Activated CD4-positive, alpha-beta T cell treated with anti-CD3 and anti-CD28 coated beads, Interleukin-2, Interleukin-4, amounts not matched to agents 100 ng/mL and 50 ng/mL, durations not matched to agents 16 hours and 8 hours (primary cell): ENCODE measurements around the gene TUBG1.
"Not testable (repeated sequence)": the region's sequence is repeated elsewhere in the genome, so short reads cannot be mapped to it uniquely, and the experiment has no call there.

Experiments
- DNase-seq: peaks from one replicate; pipeline ENCODE4 v3.0.0-alpha.2; 2020; ENCODE audit warnings: low spot score

The TUBG1 gene

DNA sequence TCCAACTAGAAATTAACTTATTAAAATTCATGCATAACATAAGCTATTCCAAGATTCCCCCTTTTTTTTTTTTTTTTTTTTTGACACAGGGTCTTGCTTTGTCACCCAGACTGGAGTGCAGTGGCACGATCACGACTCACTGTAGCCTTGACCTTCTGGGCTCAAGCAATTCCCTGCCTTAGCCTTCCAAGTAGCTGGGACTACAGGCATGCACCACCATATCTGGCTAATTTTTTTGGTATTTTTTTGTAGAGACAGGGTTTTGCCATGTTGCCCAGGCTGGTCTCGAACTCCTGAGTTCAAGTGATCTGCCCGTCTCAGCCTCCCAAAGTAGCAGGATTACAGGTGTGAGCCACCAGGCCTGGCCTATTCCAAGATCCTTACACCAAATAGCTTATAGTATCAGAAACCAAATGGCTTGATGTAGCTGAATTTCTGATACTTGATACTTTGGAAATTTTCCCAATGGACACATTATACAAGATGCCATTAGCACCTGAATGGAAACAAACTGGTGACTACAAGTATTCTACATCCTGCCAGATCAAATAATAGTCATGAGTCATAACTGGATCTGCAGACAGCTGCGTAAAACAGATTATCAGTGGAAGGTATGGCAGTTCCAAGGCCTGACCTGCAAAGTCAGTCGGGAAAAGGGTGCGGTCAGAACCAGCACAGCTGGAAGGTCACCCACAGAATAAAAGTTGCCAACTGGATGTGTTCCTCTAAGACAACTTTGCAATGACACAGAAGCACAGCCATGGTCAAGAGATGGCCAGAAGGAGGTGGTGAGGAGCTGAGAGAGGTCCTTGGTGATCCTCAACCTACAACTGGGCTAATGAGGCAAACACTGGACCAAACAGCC is 14.5 kb downstream of the TUBG1 start:
- DNase-seq: peak; percentile 15

DNA sequence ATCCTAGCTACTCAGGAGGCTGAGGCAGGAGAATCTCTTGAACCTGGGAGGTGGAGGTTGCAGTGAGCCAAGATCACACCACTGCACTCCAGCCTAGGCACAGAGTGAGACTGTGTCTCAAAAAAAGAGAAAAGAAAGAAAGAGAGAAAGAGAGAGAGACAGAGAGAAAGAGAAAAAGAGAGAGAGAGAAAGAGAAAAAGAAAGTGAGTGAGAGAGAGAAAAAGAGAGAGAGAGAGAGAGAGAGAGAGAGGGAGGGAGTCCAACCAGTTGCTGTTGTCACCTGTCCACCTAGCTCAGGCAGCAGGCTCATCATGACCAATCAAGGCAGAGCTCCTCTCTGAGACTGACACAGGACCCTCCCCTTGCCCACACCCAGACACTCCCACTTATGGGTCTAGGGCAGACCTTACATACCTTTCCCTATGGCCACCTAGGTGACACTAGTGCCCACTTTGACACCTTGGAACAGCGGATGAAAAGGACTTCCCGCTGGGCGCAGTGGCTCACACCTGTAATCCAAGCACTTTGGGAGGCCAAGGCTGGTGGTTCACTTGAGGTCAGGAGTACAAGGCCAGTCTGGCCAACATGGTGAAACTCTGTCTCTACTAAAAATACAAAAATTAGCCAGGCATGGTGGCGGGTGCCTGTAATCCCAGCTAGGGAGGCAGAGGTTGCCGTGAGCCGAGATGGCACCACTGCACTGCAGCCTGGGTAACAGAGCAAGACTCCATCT is 17.7 kb downstream of the TUBG1 start:
- not testable (repeated sequence) for DNase-seq

DNA sequence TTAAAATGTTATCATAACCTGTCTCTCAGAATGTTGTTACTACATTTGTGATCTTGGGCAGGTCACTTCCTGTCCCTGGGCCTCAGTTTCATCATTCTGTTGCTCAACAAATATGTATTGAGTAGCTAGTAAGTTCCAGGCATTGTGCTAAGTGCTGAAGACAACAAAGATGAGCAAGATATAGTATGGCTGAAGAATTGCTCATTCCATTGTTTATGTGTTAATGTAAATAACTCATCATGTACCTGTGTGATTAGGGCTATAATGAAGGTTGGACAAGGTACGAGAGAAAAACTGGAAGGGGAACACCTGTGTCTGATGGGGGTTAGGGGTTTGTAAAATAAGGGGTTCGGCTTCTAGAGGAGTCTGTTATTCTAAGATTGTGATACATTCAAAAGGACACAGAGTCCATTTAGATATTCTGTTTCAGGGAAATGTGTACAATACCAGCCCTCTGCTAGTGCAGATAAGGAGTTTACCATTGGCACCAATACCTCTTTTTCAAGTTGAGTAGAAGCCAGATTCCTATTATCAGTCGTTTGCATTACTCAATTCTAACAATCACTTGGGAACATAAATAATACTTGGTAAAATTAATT is 20.0 kb downstream of the TUBG1 start:
- DNase-seq: no peak

DNA sequence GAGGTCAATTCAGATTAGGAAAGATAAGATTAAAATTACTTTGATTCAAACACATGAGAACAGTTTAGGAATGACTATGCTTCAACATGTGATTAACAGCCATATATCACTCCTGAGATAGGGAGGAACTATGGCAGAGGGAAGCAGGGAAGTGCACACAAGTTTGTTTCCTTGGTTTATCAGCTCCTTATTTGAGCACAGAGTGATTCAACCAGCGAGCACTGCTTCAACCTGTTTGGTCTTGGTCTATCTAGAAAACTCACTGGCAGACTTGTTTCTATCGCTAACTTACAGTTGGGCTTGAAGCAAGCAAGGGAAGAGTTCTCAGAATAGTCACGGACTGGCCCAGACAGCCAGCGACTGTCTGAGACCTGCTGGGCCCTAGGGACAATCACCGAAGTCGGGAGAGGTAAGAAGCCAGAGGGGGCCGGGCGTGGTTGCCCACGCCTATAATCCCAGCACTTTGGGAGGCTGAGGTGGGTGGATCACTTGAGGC is 23.5 kb downstream of the TUBG1 start:
- DNase-seq: no peak

- no peak for DNase-seq
Measured at GRCh38 chr17:42639525-42640113, 30.1 kb downstream of the TUBG1 start.

- no peak for DNase-seq
Measured at GRCh38 chr17:42640121-42640520, 30.6 kb downstream of the TUBG1 start.

DNA sequence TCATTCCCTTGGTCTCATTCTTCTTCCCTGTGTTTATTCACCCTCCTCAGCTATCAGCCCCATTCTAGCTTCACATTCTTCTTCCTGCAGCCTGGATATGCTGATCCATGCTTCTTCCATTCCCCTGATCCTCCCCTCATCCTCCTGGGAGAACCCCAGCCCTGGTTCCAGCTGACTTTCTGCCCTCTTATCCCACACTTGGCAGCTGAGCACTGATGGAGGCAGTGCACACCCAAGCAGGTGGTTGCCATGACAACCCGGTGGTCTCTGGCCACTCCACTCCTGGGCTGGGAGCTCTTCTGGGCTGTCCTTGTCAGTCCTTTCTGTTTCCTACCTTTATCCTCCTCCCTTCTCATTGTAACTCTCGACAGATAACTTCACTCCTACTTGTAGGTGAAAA is 32.9 kb downstream of the TUBG1 start:
- DNase-seq: no peak

GRCh38 chr17:42647778-42648177 is 38.3 kb downstream of the TUBG1 start:
- DNase-seq: no peak

- DNase-seq: no peak
Measured at GRCh38 chr17:42651392-42651791, 41.9 kb downstream of the TUBG1 start.

DNA sequence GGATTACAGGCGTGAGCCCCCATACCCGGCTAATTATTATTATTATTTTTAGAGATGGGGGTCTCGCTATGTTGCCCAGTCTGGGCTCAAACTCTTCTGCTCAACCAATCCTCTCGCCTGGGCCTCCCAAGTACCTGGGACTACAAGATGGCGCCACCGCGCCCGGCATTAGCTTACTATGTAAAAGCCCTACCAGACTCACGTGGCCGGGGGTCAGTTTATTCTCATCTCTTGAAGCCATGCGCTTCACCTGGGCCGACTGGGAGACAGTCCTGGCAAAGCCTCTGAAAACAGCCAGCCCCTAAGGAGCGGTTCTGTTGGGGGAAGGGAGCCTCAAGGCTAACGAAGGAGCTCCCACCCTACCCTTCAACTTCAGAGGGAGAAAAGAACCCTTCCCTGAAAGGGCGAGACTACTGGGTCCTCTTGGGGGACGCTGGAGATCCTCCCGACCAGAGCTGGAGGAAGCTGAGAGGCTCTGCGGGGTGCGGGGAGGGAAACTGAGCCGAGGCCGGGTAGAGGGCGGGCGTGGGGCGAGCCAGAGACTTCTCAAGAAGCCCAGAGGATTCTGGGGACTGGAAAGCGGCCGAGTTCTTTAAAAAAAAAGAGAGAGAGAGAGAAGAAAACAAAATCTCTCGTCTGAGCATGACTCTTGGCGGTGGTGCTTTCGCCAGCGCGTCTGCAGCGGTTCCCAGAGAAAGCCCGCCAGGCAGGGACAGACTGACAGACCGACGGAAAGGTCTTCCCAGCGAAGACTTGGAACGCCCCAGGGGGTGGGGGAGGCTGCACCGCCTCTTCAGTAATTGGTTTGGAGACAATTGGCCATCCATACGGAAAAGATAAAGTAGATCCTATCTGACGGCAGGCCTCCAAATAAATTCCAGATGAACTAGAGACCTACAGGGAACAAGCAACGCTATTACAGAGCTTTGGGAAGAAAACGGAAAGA is 44.0 kb downstream of the TUBG1 start:
- no peak for DNase-seq

GRCh38 chr17:42655528-42655927 is 46.0 kb downstream of the TUBG1 start:
- DNase-seq: no peak

DNA sequence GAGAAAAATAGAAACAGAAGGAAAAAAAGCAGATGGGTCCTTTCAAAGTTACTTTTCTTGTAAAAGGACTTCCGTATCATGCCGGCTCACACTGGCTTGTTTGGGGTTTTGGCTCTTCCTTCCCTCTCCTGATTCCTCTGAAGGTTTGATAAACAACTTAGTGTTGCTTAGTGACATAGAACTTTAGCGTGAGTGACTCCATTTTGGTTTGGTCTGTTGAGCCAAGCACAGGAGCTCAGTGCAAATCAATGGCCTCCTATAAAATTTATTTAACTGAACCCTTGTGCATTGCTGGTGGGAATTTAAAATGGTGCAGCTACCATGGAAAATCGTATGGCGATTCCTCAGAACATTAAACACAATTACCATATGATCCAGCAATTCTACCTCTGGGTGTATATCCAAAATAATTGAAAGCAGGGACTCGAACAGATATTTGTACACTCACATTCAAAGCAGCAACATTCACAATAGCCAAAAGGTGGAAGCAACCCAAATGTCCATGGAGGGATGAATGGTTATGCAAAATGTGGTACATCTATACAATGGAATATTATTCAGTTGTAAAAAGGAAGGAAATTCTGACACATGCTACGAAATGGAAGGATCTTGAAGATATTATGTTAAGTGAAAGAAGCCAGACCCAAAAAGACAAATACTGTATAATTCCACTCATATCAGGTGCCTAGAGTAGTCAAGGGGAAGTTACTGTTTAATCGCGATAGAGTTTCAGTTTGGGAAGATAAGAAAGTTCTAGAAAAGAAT is 48.5 kb downstream of the TUBG1 start:
- no peak for DNase-seq

DNA sequence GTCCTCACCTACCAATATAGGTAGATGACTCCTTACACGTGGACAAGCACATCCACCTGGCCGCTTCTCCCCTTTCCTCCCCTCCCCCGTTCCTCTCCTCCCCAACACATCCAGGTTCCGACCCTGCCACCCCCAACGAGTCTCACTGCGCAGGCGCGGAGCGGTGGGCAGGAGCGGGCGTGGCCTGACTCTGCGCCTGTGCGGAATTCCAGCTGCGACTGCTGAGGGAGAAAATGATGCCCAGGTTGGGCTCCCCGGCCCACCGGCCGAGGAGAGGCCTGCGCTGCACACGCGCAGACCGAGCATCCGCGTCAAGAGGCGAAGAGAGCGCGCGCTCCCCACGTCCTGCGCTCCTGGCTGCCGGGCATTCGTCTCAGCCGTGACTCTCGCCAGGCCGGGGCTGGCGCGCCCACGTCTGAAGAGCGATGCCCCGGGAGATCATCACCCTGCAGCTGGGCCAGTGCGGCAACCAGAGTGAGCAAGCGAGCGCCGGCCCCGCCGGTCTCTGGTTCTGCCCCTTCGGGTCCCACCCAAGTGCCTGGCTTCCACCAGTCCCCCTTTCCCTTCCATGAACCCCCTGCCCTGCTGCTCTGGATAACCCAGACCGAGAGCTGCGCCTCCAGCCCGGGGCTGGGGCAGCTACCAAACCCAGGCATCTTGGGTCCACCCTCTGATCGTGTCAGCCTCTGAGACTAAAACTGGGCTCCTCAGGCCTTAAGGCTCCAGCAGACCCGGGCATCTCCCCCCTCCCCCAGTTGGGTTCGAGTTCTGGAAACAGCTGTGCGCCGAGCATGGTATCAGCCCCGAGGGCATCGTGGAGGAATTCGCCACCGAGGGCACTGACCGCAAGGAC is 49.8 kb downstream of the TUBG1 start, which contains the start of gene TUBG2:
Gene TUBG2, plus strand, starts transcription at position 206 of the 853 bp plus-strand sequence. Its CDS starts 220 bp downstream, at position 426.
- peak; percentile 66 for DNase-seq

DNA sequence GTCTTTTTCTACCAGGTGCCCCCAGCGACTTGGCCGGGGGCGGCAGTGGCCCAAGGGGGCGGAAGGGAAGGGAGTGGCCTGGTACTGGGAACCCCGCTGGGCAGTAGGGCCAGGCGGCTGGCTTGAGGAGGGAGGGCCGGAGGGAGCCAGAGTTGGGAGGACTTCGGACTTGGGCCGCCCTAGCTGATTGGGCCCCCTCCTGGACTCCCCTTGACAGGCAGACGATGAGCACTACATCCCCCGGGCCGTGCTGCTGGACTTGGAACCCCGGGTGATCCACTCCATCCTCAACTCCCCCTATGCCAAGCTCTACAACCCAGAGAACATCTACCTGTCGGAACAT is 50.4 kb downstream of the TUBG1 start:
- not testable (repeated sequence) for DNase-seq

- DNase-seq: no peak
Measured at GRCh38 chr17:42660692-42661345, 51.3 kb downstream of the TUBG1 start.
